HepG2 (cell line): ENCODE measurements around the gene EEF1AKMT3. TPM values are rescaled to one million over a fixed set of nuclear protein-coding genes. Genes with fewer than 3 reads are reported as not detected.

Source experiments
- ASH2L ChIP-seq: fragments of 300-600, 200-600 bp; sonication (generic); IDR thresholded peaks from 2 replicates; pipeline ENCODE4 v1.7.0; 2017; ENCODE audit warnings: low read depth, mild to moderate bottlenecking, moderate library complexity, mixed read lengths, low read length; ENCODE audit not compliant: insufficient read length
- CENPX ChIP-seq: sonication (generic); formaldehyde crosslinking; IDR thresholded peaks from 2 replicates; pipeline ENCODE4 v1.9.0; 2021; ENCODE audit warnings: mild to moderate bottlenecking, missing genetic modification reagents, moderate library complexity
- ELF1 ChIP-seq: sonication (generic); formaldehyde crosslinking; IDR thresholded peaks from 2 replicates; pipeline ENCODE4 v1.4.0; 2020; ENCODE audit warnings: missing genetic modification reagents
- FOSL2 ChIP-seq: sonication (generic); formaldehyde crosslinking; IDR thresholded peaks from 2 replicates; pipeline ENCODE4 v1.4.0; 2020; ENCODE audit warnings: missing genetic modification reagents
- GMEB1 ChIP-seq: sonication (generic); formaldehyde crosslinking; IDR thresholded peaks from 2 replicates; pipeline ENCODE4 v1.5.1; 2020; ENCODE audit warnings: missing genetic modification reagents, mild to moderate bottlenecking, borderline replicate concordance
- HMG20A ChIP-seq: IDR thresholded peaks from 2 replicates; pipeline ENCODE4 v1.6.1; 2016; ENCODE audit warnings: borderline replicate concordance
- HOXA7 ChIP-seq: sonication (generic); formaldehyde crosslinking; IDR thresholded peaks from 2 replicates; pipeline ENCODE4 v1.8.1; 2022; ENCODE audit warnings: mild to moderate bottlenecking, missing genetic modification reagents, moderate library complexity
- IKZF4 ChIP-seq: sonication (generic); formaldehyde crosslinking; IDR thresholded peaks from 2 replicates; pipeline ENCODE4 v1.5.1; 2020; ENCODE audit warnings: borderline replicate concordance, mild to moderate bottlenecking, low read depth, missing genetic modification reagents; ENCODE audit errors: not compliant biosample characterization
- KDM3A ChIP-seq: IDR thresholded peaks from 2 replicates; pipeline ENCODE4 v1.6.1; 2018; ENCODE audit warnings: low read depth, missing compliant biosample characterization
- KLF11 ChIP-seq: IDR thresholded peaks from 2 replicates; pipeline ENCODE4 v1.6.1; 2016; ENCODE audit warnings: missing compliant biosample characterization
- KLF9 ChIP-seq: IDR thresholded peaks from 2 replicates; pipeline ENCODE4 v1.6.1; 2016; ENCODE audit warnings: low read depth
- SMAD1 ChIP-seq: sonication (generic); formaldehyde crosslinking; IDR thresholded peaks from 2 replicates; pipeline ENCODE4 v1.4.0; 2020; ENCODE audit warnings: missing genetic modification reagents, low read depth, mild to moderate bottlenecking, borderline replicate concordance
- SP4 ChIP-seq: sonication (generic); formaldehyde crosslinking; IDR thresholded peaks from 2 replicates; pipeline ENCODE4 v1.8.1; 2023; ENCODE audit warnings: mild to moderate bottlenecking, missing genetic modification reagents
- STAG1 ChIP-seq: sonication (generic); formaldehyde crosslinking; IDR thresholded peaks from 2 replicates; pipeline ENCODE4 v1.4.0; 2020; ENCODE audit warnings: missing genetic modification reagents
- TAF15 ChIP-seq: fragments of 200-400 bp; formaldehyde crosslinking; IDR thresholded peaks from one replicate; pipeline ENCODE4 v1.6.1; 2018; ENCODE audit warnings: mild to moderate bottlenecking, low read depth, low read length; ENCODE audit not compliant: poor library complexity, severe bottlenecking
- THAP11 ChIP-seq: IDR thresholded peaks from 2 replicates; pipeline ENCODE4 v1.6.1; 2016; ENCODE audit warnings: missing biosample characterization, missing genetic modification reagents
- ZBTB39 ChIP-seq: sonication (generic); formaldehyde crosslinking; IDR thresholded peaks from 2 replicates; pipeline ENCODE4 v1.5.0; 2020; ENCODE audit warnings: missing genetic modification reagents
- ZNF414 ChIP-seq: sonication (generic); formaldehyde crosslinking; IDR thresholded peaks from 2 replicates; pipeline ENCODE4 v1.5.0; 2020; ENCODE audit warnings: missing genetic modification reagents
- ZNF44 ChIP-seq: sonication (generic); formaldehyde crosslinking; IDR thresholded peaks from 2 replicates; pipeline ENCODE4 v1.5.1; 2020; ENCODE audit warnings: mild to moderate bottlenecking, missing genetic modification reagents
- ZNF543 ChIP-seq: sonication (generic); formaldehyde crosslinking; IDR thresholded peaks from 2 replicates; pipeline ENCODE4 v1.4.0; 2020; ENCODE audit warnings: mild to moderate bottlenecking, missing genetic modification reagents
- ZNF562 ChIP-seq: sonication (generic); formaldehyde crosslinking; IDR thresholded peaks from 2 replicates; pipeline ENCODE4 v1.8.0; 2022; ENCODE audit warnings: missing genetic modification reagents, borderline replicate concordance
- ZNF761 ChIP-seq: sonication (generic); formaldehyde crosslinking; conservative IDR thresholded peaks from 2 replicates; pipeline ENCODE4 v1.4.0; 2020; ENCODE audit warnings: mild to moderate bottlenecking, missing genetic modification reagents
- polyA plus RNA-seq, 8 experiments: library from polyadenylated mRNA; depleted of rRNA in 3 of 8; stranded (reverse) in 7 of 8; unstranded in 1 of 8; fragments of >200 nt; fragmentation: Illumina TruSeq in 4 of 8; extraction: Trizol in 4 of 8; gene quantifications; 2 replicates each; pipeline versions ENCODE4 v1.2.1 to v1.2.3, GENCODE V29; 2011 to 2016; ENCODE audit warnings: low read depth in 4 of 8, missing spikeins in 1 of 8, mixed read lengths in 1 of 8; ENCODE audit not compliant: insufficient read depth in 1 of 8
- total RNA-seq, 5 experiments: library from RNA; depleted of rRNA; stranded (reverse); fragments of >200 nt; fragmentation: Illumina TruSeq; extraction: Trizol; gene quantifications; 2 replicates each; pipeline ENCODE4 v1.2.3, GENCODE V29; 2016; ENCODE audit warnings: low read depth in 1 of 5
- TF ChIP-seq, protein P1 (sequence below): sonication (generic); formaldehyde crosslinking; IDR thresholded peaks from 2 replicates; pipeline ENCODE4 v1.5.0; 2020; ENCODE audit warnings: missing genetic modification reagents, mild to moderate bottlenecking, borderline replicate concordance
- TF ChIP-seq, protein P2 (sequence below): sonication (generic); formaldehyde crosslinking; IDR thresholded peaks from 2 replicates; pipeline ENCODE4 v1.5.0; 2020; ENCODE audit warnings: missing genetic modification reagents, mild to moderate bottlenecking, borderline replicate concordance

The EEF1AKMT3 gene
- total and polyA plus RNA-seq, 2 of the 13 experiments (the other 11 are each of a cell fraction or from before 2014, with no cell fraction given): 4.7 to 11.4 TPM

- TF ChIP-seq, protein P1, sequence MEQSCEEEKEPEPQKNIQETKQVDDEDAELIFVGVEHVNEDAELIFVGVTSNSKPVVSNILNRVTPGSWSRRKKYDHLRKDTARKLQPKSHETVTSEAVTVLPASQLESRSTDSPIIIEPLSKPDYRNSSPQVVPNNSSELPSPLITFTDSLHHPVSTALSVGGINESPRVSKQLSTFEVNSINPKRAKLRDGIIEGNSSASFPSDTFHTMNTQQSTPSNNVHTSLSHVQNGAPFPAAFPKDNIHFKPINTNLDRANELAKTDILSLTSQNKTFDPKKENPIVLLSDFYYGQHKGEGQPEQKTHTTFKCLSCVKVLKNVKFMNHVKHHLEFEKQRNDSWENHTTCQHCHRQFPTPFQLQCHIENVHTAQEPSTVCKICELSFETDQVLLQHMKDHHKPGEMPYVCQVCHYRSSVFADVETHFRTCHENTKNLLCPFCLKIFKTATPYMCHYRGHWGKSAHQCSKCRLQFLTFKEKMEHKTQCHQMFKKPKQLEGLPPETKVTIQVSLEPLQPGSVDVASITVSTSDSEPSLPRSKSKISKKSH (CRISPR knock-in tag): 0 out of 2 replicates have a peak, but pooled peaks have one; percentile 67
- no peak for TF ChIP-seq CENPX (CRISPR knock-in tag)
- peak; percentile 58; the same call in 1 of the 2 replicates for TF ChIP-seq SP4 (CRISPR knock-in tag)
- no peak for TF ChIP-seq KLF11
- no peak for TF ChIP-seq HOXA7
- TF ChIP-seq KLF9 (CRISPR knock-in tag): no peak
- no peak for TF ChIP-seq HMG20A (CRISPR knock-in tag)
- TF ChIP-seq KDM3A (CRISPR knock-in tag): no peak
- TF ChIP-seq ZNF761 (CRISPR knock-in tag): no peak
- no peak for TF ChIP-seq ZNF414
- TF ChIP-seq ZBTB39 (CRISPR knock-in tag): no peak
- no peak for TF ChIP-seq ZNF543 (CRISPR knock-in tag)
- no peak for TF ChIP-seq FOSL2 (CRISPR knock-in tag)
- 0 out of 2 replicates have a peak, but pooled peaks have one; percentile 25 for TF ChIP-seq SMAD1
- TF ChIP-seq ASH2L: peak; percentile 62
- no peak for TF ChIP-seq ZNF562 (CRISPR knock-in tag)
- TF ChIP-seq STAG1 (CRISPR knock-in tag): peak; percentile 59
- no peak for TF ChIP-seq THAP11 (CRISPR knock-in tag)
- TF ChIP-seq ZNF44 (CRISPR knock-in tag): no peak
- no peak for TF ChIP-seq TAF15
- peak; percentile 63; the same call in 1 of the 2 replicates for TF ChIP-seq ELF1 (CRISPR knock-in tag)
- TF ChIP-seq, protein P2, sequence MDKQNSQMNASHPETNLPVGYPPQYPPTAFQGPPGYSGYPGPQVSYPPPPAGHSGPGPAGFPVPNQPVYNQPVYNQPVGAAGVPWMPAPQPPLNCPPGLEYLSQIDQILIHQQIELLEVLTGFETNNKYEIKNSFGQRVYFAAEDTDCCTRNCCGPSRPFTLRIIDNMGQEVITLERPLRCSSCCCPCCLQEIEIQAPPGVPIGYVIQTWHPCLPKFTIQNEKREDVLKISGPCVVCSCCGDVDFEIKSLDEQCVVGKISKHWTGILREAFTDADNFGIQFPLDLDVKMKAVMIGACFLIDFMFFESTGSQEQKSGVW (CRISPR knock-in tag): no peak
- TF ChIP-seq GMEB1 (CRISPR knock-in tag): no peak
- TF ChIP-seq IKZF4 (CRISPR knock-in tag): no peak
Observed at GRCh38 chr12:57726151-57726883, 46.1 kb upstream of the EEF1AKMT3 start (continued).
